Measurements from ENCODE around the gene RNF220. TPM values are rescaled to one million over a fixed set of nuclear protein-coding genes. Genes with fewer than 3 reads are reported as not detected.

The RNF220 gene
- polyA plus RNA-seq, 1 of the 3 experiments (the other 2 are of a cell fraction), result 83.7 TPM

GRCh38 chr1:44610527-44611148, 205.6 kb downstream of the RNF220 start:
- no peaks in the 10 kb centered on the region for H3K79me2 ChIP-seq (ENCODE audit: insufficient read depth)
- ChIA-PET POLR2A (interaction anchor here (1.5 kb wide), 1 partner anchor 43 kb away, joined by 3 read pairs; no protein-coding TSS in a partner anchor), CTCF (interaction anchor here (0.8 to 6.9 kb wide), 19 partner anchors 8 to 204 kb away, joined by 3 to 150 read pairs (median 6); no protein-coding TSS in a partner anchor)
- WGBS (ENCODE audit: low lambda C conversion rate), result 75% methylated on average over 9 of the region's 12 CpGs
- H3K4me1 ChIP-seq (ENCODE audit: control insufficient read depth in 1 of 2, insufficient read depth in 2 of 2, low read depth in 1 of 2, low read length in 1 of 2), result no peaks in the 10 kb centered on the region; a peak in 1 of 4 replicates
- H3K9me2 ChIP-seq, result no peaks in the 10 kb centered on the region
- no peak overlapping the region for H2AFZ ChIP-seq (ENCODE audit: low read depth)
- no peaks in the 10 kb centered on the region for H3K9me3 ChIP-seq
- TF ChIP-seq FOXM1 (IDR thresholded peaks at IDR 0.05; ENCODE audit: low read depth) (no peak), GATA2 (CRISPR knock-in tag; IDR thresholded peaks at IDR 0.05) (no peak), EP300 (IDR thresholded peaks at IDR 0.05; ENCODE audit: borderline replicate concordance in 1 of 2, low read depth in 1 of 2, low read length in 1 of 2) (no peak), USF2 (IDR thresholded peaks at IDR 0.05; ENCODE audit: borderline replicate concordance, low read depth, low read length) (no peak), GABPA (IDR thresholded peaks at IDR 0.05; ENCODE audit: low read depth) (no peak), EZH2phosphoT487 (IDR thresholded peaks at IDR 0.05; ENCODE audit: borderline replicate concordance, low read depth) (no peak), MAX (IDR thresholded peaks at IDR 0.05; ENCODE audit: low read depth) (no peak), MEF2A (IDR thresholded peaks at IDR 0.05; ENCODE audit: borderline replicate concordance, low read depth) (no peak)
- TF ChIP-seq, protein P1, sequence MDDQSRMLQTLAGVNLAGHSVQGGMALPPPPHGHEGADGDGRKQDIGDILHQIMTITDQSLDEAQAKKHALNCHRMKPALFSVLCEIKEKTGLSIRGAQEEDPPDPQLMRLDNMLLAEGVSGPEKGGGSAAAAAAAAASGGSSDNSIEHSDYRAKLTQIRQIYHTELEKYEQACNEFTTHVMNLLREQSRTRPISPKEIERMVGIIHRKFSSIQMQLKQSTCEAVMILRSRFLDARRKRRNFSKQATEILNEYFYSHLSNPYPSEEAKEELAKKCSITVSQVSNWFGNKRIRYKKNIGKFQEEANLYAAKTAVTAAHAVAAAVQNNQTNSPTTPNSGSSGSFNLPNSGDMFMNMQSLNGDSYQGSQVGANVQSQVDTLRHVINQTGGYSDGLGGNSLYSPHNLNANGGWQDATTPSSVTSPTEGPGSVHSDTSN (IDR thresholded peaks at IDR 0.05), result no peak
- TF ChIP-seq, protein P2, sequence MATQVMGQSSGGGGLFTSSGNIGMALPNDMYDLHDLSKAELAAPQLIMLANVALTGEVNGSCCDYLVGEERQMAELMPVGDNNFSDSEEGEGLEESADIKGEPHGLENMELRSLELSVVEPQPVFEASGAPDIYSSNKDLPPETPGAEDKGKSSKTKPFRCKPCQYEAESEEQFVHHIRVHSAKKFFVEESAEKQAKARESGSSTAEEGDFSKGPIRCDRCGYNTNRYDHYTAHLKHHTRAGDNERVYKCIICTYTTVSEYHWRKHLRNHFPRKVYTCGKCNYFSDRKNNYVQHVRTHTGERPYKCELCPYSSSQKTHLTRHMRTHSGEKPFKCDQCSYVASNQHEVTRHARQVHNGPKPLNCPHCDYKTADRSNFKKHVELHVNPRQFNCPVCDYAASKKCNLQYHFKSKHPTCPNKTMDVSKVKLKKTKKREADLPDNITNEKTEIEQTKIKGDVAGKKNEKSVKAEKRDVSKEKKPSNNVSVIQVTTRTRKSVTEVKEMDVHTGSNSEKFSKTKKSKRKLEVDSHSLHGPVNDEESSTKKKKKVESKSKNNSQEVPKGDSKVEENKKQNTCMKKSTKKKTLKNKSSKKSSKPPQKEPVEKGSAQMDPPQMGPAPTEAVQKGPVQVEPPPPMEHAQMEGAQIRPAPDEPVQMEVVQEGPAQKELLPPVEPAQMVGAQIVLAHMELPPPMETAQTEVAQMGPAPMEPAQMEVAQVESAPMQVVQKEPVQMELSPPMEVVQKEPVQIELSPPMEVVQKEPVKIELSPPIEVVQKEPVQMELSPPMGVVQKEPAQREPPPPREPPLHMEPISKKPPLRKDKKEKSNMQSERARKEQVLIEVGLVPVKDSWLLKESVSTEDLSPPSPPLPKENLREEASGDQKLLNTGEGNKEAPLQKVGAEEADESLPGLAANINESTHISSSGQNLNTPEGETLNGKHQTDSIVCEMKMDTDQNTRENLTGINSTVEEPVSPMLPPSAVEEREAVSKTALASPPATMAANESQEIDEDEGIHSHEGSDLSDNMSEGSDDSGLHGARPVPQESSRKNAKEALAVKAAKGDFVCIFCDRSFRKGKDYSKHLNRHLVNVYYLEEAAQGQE (IDR thresholded peaks at IDR 0.05; ENCODE audit: low read depth, low read length), result no peak
- TF ChIP-seq, protein P3, sequence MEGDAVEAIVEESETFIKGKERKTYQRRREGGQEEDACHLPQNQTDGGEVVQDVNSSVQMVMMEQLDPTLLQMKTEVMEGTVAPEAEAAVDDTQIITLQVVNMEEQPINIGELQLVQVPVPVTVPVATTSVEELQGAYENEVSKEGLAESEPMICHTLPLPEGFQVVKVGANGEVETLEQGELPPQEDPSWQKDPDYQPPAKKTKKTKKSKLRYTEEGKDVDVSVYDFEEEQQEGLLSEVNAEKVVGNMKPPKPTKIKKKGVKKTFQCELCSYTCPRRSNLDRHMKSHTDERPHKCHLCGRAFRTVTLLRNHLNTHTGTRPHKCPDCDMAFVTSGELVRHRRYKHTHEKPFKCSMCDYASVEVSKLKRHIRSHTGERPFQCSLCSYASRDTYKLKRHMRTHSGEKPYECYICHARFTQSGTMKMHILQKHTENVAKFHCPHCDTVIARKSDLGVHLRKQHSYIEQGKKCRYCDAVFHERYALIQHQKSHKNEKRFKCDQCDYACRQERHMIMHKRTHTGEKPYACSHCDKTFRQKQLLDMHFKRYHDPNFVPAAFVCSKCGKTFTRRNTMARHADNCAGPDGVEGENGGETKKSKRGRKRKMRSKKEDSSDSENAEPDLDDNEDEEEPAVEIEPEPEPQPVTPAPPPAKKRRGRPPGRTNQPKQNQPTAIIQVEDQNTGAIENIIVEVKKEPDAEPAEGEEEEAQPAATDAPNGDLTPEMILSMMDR (IDR thresholded peaks at IDR 0.05), result no peak
- H3K27me3 ChIP-seq (ENCODE audit: insufficient read depth), result no peaks in the 10 kb centered on the region
- no peaks in the 10 kb centered on the region for H3F3A ChIP-seq (replicated peaks; ENCODE audit: insufficient read depth)
- H3K27ac ChIP-seq (ENCODE audit: low read depth in 2 of 2, low read length in 1 of 2), result no peak overlapping the region
- H3K4me3 ChIP-seq (ENCODE audit: low read depth in 2 of 2, low read length in 1 of 2), result no peak overlapping the region
- no peak for DNase-seq
- no peaks in the 10 kb centered on the region for H3K36me3 ChIP-seq (replicated peaks in 1 of 2; ENCODE audit: control insufficient read depth in 1 of 2, insufficient read depth in 2 of 2, low read length in 1 of 2)
- no peak overlapping the region for H3K4me2 ChIP-seq
- no peaks in the 10 kb centered on the region for H4K20me1 ChIP-seq (ENCODE audit: insufficient read depth)
- H3K9ac ChIP-seq, result no peak overlapping the region

Measured in SK-N-SH (cell line).